Lung microvascular endothelial cell (primary cell): ENCODE results near the gene RNU6-9. TPM values are rescaled to one million over a fixed set of nuclear protein-coding genes. Genes with fewer than 3 reads are reported as not detected.

Source experiments
- DNase-seq, 2 donors: peaks; one replicate each; pipeline versions ENCODE4 v3.0.0 to v3.0.0-alpha.2; 2010; ENCODE audit warnings: low read depth in 2 of 2
- total RNA-seq: library from RNA; depleted of rRNA; stranded (reverse); fragments of >200 nt; gene quantifications from 2 replicates; pipeline ENCODE4 v1.2.1, GENCODE V29; 2014

RNU6-9 gene
- total RNA-seq, 1 donor from 2014 or later = not detected

DNA sequence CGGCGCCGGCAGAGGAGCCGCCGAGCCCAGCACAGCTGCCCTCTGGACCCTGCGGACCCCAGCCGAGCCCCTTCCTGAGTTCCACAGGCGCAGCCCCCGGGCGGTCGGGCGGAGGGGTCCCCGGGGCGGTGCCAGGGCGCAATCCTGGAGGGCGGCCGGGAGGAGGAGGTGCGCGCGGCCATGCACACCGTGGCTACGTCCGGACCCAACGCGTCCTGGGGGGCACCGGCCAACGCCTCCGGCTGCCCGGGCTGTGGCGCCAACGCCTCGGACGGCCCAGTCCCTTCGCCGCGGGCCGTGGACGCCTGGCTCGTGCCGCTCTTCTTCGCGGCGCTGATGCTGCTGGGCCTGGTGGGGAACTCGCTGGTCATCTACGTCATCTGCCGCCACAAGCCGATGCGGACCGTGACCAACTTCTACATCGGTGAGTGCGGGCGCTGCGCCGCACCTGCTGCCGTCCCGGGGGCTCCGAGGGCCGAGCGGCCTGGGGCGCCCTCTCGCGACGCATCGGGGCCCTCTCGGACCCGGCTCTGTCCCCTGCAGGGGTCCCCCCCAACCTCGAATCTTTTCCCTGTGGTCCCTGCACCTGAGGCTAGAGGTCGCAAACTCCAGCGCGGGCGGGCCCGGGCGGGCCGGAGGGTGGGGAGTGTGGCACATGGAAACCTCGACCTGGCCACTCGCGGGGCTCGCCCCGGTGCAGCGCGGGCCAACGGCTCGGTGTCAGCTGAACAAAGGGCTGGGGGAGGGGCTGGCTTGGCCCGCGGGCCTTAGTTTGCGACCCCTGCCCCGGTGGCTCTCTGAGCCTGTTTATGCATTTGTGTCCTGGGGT lies 24.3 kb downstream of the RNU6-9 start, which contains the start of gene KISS1R:
TSS of gene KISS1R (plus strand) at position 11 of the 829 bp plus-strand sequence. CDS start at position 181, 170 bp downstream.
- peak; percentile 26 to 53 for DNase-seq

DNA sequence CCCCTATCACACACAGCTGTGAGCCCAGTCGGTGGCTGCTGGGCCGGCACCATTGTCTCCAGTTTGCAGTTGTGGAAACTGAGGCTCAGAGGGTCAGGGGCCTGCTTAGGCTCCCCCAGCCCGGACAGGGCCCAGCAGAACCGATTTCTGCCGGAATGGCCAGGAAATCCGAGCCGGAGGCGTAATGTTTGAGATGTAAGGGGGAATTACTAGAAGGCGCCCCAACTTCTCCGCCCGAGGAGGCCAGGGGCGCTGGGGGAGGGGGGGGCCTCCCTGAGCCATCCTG lies 24.8 kb downstream of the RNU6-9 start:
- no peak for DNase-seq

DNA sequence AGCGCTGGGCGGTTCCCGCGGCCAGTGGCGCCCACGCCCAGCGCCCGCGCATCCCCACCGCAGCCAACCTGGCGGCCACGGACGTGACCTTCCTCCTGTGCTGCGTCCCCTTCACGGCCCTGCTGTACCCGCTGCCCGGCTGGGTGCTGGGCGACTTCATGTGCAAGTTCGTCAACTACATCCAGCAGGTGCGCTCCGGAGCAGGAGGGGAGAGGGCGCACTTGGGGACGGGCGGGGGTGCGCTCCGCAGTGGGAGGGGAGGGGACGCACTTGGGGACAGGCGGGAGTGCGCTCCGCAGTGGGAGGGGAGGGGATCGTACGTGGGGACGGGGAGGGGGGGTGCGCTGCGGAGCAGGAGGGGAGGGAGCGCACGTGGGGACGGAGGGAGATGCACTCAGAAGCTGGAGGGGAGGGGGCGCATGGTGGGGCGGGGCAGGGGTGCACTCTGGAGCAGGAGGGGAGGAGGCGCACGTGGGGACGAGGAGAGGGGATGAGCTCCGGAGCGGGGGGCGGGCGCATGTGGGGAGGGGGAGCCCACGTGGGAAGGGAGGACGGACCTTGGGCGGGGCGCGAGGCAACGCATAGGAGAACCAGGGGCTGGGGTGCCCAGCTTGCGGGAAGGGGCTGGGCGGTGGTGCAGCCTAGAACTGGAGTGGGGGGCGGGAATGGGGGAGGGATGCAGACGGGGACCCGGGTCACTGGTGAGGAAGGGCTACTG lies 25.4 kb downstream of the RNU6-9 start:
- DNase-seq = no peak

DNA sequence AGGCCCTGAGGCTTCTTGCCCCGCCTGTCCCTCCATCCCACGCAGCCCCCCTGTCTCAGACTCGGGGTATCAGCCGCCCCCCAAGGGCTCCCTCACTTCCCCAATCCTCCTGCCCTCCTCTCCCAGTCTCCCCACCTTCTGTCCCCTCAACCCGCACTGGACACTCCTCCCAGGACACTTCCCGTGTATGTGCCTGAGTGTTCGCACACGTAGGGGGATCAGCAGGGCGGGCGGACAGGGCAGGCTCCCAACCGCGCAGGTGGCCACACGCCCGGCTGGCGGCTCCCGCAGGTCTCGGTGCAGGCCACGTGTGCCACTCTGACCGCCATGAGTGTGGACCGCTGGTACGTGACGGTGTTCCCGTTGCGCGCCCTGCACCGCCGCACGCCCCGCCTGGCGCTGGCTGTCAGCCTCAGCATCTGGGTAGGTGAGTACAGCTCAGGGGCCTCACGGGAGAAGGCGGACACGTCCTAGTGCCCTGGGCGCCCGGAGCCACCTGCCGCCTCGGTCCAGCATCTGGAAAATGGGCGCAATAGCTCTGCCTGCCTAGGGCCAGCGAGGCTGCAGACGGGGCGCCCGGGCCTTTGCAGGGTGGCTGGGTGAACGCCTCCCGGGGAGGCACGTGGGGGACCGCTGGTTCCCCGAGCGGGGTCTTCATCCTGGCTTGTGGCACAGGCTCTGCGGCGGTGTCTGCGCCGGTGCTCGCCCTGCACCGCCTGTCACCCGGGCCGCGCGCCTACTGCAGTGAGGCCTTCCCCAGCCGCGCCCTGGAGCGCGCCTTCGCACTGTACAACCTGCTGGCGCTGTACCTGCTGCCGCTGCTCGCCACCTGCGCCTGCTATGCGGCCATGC lies 26.1 kb downstream of the RNU6-9 start:
- DNase-seq = no peak

DNA sequence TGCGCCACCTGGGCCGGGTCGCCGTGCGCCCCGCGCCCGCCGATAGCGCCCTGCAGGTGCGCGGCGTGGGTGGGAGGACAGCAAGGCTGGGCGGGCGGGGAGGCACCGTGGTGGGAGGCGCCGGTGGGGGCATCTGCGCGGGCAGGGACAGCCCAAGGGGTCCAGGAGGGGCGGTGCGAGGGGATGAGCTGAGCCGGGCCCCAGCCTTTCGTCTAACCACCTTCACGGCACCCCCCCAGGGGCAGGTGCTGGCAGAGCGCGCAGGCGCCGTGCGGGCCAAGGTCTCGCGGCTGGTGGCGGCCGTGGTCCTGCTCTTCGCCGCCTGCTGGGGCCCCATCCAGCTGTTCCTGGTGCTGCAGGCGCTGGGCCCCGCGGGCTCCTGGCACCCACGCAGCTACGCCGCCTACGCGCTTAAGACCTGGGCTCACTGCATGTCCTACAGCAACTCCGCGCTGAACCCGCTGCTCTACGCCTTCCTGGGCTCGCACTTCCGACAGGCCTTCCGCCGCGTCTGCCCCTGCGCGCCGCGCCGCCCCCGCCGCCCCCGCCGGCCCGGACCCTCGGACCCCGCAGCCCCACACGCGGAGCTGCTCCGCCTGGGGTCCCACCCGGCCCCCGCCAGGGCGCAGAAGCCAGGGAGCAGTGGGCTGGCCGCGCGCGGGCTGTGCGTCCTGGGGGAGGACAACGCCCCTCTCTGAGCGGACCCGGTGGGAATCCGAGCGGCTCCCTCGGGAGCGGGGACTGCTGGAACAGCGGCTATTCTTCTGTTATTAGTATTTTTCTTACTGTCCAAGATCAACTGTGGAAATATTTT lies 27.0 kb downstream of the RNU6-9 start:
- peak in 1 of 2 donors; percentile 21 for DNase-seq

DNA sequence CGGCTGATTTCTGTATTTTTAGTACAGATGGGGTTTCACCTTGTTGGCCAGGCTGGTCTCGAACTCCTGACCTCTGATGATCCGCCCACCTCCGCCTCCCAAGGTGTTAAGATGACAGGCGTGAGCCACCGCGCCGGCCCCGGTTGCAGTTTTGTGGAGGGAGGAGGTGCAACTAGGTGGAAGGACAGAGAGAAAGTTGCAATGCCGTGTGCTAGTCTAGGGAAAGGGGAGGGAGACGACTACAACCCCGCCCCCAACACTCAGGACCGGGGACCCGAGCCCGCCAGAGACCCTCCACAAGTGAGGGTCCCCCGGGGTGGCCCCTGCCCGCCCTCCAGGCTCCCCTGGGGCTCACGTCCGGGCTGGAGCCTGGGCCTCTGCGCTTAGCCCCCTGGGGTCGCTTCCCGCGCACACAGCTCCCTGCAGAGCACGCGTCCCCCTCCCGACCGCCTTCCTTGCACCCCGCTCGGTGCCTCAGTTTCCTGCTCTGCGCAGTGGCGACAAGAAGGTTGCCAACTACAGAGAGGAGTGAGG lies 31.3 kb downstream of the RNU6-9 start:
- no peak for DNase-seq

DNA sequence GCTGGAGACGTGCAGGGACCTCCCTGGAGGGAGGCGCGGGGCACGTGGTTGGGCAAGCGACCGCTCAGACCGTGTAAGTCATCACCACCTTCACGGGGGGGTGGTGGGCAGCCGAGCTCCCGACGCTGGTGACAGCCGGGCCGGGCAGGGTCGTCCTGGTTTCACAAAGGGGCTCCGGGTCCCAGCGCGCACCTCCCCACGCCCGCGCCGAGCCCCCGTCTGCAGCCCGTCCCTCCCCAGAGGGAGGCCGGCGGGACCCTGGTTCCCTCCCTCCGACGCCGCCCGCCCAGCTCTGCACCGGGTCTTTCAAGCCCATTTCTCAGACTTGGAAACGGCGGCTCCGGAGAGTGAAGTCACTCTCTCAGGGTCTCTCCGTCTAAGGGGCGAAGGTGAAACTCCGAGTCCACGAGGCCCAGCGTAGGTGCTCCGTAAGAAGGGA lies 31.8 kb downstream of the RNU6-9 start:
- DNase-seq = peak in 1 of 2 donors; percentile 67

DNA sequence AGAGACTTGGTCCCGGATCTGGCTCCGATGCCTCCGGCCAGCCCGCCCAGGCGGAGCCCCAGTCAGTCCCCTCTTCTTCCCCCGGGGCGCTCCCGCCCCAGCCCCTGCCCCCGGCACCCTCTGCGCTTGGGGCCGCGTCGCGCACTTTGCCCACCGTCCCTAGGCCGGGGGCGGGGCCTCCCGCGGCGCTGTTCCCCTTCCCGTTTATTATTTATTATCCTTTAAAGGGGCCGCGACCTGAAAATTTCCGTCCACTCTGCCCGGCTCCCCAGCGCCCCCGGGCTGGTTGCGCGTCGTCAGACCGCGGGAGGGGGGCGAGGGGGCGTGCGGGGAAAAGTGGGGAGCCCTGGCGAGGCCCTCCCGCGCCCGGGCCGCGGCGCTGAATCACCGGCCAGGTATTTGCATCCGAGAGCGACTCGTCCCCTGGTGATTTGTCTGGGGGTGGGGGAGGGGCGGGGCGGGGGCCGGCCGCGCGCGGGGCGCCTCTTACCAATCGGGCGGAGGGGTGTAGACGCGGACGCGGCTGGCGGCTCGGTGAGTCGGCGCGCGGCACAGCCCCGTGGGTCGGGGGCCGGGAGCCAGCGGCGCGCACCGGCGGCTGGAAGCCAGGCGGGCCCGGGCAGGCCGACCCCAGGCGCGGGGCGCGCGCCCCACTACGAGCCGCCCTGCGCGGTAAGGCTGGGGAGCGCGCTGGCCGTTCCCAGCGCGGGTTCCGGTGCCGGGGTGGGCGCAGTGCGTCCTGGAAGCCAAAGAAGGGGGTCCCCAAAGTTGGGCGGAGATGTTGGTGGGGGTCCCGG lies 32.4 kb downstream of the RNU6-9 start, which contains the start of gene ARID3A:
TSS of gene ARID3A (plus strand) at position 510 of the 797 bp plus-strand sequence. CDS start 3,494 bp downstream, outside the sequence.
- peak; percentile 76 to 79 for DNase-seq

DNA sequence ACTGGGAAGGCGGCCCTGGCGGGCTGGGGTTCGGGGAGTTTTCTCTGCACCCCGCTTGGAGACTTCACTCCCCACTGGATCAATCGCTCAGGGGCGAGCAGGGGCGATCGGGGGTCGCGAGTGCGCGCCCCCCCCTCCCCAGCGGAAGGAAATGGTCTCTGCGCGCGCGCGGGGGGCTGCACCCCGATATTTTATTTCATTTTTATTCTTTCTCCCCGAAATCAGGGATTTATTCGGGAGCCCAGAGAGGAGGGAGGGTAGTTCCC lies 33.0 kb downstream of the RNU6-9 start:
- DNase-seq = no peak

DNA sequence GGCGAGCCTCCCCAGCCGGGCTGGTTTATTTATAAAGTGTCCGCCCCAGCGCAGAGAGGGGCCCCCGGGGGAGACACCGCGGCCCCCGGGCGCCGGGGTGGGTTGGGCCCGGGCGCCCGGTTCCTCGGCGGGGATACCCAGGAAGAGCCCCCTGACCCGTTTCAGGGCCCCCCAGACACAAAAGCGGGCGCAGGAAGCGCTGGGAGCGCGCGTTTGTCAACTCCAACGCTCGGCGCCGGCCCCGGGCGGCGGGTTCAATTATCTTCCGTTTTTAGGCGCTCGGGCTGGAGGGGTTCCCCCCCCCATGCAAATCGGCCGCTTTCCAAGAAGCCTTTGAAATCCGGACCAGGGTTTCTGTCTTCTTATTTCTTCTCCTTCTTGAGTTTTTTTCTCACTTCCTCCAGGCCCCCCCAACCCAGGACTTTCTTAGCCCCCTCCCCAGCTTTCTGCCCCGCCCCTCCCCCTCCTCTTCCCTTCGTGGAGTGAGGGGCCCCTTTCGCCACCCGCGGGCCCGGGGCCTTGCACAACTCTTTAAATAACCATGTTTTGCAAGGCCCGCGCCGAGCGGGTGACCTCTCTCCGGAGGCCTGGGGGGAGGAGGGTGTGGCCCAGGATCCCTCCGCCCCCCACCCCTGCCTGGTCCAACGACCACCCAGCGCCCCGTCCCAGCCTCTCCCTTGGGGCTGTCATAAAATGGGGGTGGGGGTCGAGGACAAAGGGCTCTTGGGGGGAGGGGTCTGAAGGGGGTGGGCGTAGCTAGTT lies 33.5 kb downstream of the RNU6-9 start:
- peak in 1 of 2 donors; percentile 33 for DNase-seq

DNA sequence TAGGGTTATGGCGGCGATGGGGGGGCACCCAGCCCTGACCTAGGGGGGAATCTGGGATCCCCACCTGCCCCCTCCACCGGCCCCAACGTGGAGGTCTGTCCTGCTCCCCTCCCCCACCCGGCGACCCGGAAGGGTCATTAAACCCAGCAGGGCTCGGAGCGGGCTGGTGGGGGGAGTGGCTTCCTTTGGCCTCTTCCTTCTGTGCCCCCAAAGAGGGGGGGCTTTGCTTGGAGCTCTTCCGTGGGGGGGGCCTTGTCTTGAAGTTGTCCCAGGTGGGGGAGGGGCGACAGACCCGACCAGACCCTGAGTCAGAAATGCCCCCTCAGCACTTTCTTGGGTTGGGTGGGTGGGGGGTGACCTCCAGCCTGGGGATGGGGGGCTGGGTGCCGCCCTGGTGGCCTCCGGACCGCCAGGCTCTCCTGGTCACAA lies 34.1 kb downstream of the RNU6-9 start:
- no peak for DNase-seq

DNA sequence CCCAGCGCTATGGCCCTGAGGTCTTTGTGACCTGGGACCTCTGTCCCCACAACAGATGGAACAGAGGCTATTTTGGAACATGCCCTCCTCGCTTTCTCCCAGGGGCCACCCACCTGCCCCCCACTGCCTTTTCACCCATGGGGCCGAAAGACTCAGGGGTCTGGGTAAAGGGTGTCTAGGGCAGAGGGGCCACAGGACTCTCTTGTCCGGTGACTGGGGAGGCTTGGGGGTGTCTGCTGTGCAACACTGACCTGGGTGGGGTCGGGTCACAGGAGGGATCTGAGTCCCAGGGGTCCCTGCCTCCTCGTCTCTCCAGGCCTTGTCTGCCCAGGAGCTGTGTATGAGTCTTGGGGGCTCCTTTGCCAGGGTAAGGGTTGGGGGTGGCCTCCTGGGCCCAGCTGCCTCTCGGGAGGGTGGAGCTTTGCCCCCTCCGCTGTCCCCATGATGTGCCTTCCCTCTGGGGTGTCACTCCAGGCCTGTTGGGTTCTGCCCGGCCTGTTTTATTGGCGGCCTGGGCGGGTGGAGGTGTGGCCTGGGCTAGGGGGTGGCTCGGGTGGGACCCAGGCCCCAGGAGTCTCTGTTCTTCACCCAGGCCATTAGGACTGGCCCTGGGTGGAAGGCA lies 34.6 kb downstream of the RNU6-9 start:
- no peak for DNase-seq

DNA sequence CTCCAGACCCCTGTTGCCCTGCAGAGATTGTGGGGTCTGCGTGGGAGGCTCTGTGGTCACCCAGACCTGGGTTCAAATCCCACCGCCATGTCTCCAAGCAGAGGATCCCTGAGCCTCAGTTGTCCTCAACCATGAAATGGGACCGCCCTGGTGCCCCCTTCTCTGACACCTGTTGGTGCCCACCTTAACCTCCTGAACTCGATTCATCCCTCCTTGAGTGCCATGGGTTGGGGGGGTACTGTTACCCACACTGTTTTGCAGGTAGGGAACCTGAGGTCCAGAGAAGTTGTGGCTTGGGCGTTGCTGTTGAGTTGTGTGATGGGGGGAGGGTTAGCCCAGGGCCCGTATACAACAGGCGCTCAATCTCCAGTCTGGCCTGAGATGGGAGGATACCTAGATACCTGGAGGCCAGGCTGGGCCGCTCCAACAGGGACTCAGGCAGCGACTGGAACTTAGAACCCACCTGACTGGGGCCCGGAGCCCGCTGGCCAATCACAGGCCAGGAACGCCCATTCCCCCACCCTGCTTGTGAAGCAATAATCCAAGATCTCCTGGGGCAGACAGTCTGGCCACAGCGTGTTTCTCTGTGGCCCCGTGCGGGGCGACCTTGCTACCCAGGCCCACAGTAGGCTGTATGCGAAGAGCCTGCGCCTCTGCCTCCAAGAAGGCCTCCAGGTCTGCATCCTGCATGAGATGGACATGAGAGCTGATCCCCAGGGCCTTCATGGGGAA lies 35.4 kb downstream of the RNU6-9 start:
- DNase-seq = no peak

DNA sequence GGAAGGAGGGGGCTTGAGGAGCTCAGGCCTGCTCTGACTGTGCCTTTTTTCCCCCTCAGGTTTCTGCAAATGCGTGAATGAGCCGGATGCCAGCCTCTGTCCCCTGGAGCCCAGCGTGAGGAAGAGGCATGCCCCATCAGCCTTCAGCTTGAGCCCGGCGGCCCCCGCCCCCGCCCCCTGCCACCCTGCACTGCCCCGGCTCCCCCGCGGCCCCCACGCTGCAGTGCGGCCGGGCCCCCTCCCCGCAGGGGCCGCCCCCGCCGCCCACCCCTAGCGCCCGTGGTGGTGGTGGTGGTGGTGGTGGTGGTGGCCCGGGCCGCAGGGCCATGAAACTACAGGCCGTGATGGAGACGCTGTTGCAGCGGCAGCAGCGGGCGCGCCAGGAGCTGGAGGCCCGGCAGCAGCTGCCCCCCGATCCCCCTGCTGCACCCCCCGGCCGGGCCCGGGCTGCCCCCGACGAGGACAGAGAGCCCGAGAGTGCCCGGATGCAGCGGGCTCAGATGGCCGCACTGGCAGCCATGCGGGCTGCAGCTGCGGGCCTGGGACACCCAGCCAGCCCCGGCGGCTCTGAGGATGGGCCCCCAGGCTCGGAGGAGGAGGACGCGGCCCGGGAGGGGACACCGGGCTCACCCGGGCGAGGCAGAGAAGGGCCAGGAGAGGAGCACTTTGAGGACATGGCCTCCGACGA lies 36.1 kb downstream of the RNU6-9 start:
- no peak for DNase-seq

DNA sequence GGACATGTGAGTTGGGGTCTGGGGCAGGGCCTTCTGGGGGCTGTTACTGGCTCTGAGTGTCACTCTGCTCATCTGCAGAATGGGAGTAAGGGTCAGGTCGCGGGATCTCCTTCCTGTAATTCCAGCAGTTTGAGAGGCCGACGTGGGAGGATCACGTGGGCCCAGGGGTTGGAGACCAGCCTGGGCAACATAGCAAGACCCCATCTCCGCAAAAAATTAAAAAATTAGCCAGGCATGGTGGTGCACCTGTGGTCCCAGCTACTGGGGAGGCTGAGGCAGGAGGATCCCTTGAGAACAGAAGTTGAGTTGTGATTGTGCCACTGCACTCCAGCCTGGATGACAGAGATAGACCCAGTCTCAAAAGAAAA lies 36.6 kb downstream of the RNU6-9 start:
- DNase-seq = no peak

DNA sequence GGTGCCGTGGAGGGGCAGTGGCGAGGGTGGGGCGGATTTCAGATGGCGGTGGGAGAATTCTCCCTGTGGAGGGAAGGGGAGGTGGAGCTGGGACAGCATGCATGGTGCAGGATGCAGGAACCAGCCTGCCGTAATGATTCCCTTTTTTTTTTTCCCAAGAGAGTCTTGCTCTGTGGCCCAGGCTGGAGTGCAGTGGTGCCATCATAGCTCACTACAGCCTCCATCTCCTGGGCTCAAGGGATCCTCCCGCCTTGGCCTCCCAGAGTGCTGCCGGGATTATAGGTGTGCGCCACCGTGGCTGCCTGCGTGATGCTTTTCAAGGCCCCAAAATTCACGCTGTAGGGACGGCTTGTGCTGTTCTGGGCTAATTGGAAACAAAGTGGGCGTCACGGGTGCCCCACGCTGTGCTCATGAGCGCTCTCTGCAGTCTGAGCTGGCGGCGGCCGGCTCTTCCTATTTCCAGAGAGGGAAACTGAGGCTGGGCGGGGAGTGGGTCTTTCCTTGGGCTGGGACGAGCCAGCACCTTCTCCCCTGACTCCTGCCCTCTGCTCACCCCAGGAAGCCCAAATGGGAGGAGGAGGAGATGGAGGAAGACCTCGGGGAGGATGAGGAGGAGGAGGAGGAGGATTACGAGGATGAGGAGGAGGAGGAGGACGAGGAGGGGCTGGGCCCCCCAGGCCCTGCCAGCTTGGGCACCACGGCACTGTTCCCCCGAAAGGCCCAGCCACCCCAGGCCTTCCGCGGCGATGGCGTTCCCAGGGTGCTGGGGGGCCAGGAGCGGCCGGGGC lies 38.8 kb downstream of the RNU6-9 start:
- no peak for DNase-seq
